GM12872 (cell line): ENCODE measurements around the gene PFN3.

Experiments
- TF ChIP-seq, protein P1 (sequence below): IDR thresholded peaks from 3 replicates; pipeline ENCODE4 v1.5.1; 2011; ENCODE audit warnings: low read depth, mild to moderate bottlenecking, low read length, moderate library complexity; ENCODE audit not compliant: insufficient read depth

Gene PFN3

GRCh38 chr5:177399997-177400868 lies at the start of gene PFN3:
Gene PFN3, minus strand, starts transcription at chr5:177400661. Its CDS starts 85 bp downstream, at chr5:177400576.
- TF ChIP-seq, protein P1, sequence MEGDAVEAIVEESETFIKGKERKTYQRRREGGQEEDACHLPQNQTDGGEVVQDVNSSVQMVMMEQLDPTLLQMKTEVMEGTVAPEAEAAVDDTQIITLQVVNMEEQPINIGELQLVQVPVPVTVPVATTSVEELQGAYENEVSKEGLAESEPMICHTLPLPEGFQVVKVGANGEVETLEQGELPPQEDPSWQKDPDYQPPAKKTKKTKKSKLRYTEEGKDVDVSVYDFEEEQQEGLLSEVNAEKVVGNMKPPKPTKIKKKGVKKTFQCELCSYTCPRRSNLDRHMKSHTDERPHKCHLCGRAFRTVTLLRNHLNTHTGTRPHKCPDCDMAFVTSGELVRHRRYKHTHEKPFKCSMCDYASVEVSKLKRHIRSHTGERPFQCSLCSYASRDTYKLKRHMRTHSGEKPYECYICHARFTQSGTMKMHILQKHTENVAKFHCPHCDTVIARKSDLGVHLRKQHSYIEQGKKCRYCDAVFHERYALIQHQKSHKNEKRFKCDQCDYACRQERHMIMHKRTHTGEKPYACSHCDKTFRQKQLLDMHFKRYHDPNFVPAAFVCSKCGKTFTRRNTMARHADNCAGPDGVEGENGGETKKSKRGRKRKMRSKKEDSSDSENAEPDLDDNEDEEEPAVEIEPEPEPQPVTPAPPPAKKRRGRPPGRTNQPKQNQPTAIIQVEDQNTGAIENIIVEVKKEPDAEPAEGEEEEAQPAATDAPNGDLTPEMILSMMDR = no peak

GRCh38 chr5:177449140-177450061 lies 48.9 kb upstream of the PFN3 start:
- TF ChIP-seq, protein P1 = no peak

DNA sequence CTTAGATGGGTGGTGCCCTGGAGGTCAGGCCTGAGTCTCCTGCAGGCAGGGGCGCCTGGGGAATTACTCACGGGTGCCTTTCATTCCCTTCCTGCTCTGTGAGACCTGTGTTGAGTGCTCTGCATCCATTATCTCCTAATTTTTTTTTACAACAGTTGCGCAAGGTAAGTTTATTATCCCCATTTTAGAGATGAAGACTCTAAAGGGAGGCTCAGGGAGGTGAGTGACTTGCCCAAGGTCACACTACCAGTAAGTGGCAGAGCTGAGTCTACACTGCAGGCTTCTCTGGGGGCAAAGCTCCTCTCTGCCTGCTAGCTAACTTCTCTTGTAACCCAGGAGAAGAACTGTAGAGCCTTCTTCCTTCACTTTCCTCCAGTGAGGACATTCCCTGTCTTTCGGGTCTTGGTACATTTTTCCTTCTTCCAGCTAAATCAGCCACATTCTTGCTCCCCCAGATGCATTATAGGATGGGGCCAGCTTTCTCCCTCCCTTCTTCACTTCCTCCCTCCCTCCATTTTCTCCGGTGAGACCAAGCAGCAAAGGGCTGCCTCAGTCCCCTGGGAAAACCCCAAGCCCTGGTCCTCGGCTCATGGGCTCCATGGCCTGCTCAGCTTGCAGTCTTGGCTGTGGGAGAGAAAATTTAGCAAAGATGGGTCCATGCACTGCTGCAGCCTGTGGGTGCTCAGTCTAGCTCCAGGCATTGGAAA lies 47.9 kb upstream of the PFN3 start:
- TF ChIP-seq, protein P1 = no peak

DNA sequence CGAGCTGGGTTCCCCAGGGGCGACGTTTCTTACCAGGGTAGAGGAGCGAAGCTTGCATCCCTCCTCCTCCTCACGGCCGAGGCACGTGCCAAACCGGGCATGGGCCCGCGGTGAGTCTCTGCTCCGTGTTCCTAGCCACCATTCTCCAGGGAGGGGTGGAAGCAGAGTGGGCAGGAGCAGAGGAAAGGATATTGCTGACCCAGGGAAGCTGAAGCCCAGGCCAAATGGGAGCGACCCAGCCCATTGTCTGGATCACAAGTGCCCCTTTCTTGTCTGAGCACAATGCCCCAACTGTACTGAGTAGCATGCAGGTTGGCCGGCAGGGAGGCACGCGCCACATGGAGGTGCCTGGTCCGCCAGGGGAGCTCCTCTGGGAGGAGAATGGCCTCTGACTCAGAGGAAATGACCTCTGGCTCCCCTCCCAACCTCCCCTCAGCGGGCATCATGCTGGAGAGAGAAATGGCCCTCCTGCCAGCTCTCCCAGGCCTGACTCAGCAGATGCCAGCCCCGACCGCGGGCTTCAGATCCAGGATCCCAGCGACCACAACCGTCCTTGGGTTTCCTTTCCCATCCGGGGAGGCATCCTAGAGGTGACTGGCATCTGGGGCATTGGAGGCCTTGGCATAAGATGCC lies 47.3 kb upstream of the PFN3 start:
- TF ChIP-seq, protein P1 = no peak

DNA sequence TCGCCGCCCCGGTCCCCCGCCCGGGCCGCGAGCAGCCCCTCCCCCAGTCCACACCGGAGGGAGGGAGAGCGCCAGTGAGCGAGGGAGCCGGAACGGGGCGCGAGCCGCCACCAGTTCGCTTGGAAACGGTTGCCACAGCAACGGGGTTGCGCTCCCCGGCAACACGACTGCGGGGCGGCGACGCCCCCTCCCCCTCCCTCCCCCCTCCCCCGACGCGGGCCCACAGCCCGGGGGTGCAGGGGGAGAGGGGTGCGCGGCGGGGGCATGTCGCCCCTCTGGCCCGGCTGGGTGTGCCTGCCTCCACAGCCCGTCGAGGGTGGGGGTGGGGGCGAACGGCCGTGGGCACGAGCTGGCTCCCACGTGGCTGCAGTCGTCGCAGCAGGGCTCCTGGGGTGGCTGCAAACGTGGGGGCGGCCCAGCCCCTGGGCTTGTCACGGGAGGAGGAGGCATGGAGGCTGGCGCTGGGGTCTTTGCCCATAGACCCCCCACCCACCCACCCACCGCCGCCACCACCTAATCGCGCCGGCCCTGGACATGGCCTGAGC lies 46.7 kb upstream of the PFN3 start:
- TF ChIP-seq, protein P1 = no peak

DNA sequence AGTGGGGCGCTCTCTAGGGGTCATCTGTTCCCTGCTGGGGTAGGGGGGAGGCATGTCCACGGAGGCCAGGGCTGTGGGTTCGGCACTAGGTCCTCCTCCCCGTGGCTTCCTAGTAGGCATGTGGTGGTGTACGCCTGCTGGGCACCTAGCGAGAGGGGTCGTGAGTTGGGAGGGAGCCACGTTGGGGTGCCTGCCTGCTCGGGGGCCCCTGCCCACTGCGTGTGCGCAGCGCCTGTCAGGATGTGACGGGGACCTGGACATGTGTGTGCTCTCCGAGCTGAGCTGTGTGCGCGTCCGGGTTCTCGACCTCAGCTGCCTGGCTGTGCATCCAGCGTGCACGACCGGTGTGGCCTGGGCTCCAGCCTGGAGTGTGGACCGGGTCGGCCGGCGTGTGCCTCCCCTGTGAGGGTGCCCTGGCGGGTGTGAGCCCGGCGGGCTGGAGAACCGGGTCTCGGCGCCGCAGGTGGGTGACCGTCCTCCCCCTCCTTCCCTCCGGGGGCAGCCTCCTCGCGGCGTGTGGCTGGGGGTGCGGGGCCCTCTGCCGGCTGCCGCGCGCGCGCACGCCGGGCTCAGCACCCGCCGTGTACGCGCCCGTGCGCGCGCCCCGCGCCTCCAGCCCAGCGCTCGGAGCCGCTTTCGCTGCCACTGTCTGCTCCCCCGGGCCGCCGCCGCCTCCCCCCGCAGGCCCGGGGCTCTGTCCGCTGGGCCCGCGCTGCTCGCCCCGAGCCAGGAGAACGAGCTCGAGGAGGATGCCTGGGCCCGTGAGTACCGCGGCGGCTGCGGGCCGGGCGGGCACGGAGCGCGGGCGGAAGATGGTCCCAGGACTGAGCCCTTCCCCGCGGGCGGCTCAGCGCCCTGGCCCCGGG lies 46.0 kb upstream of the PFN3 start, which contains the start of gene PRR7:
Gene PRR7 (plus strand): TSS at position 615 of the 866 bp plus-strand sequence. CDS start 8,254 bp downstream, outside the sequence.
- TF ChIP-seq, protein P1 = no peak
